PC-9 (cell line): ENCODE data around the gene ZSCAN10. TPM values are rescaled to one million over a fixed set of nuclear protein-coding genes. Genes with fewer than 3 reads are reported as not detected.
A peak's percentile ranks its signal among the peaks of the same experiment; 100 is the strongest.

Experiments used
- BruUV-seq: library from RNA; stranded (reverse); fragments of 400-500 nt; replicated peaks from 2 replicates; lab custom pipeline; 2021; lab: Mats Ljungman, UMichigan
- CTCF ChIA-PET: fragments of 300-600 bp; sonication (Branson Sonifier 250); formaldehyde crosslinking; loops from one replicate; lab custom pipeline; 2022; ENCODE audit warnings: antibody characterized with exemption; lab: Charles Lee
- POLR2A ChIA-PET: fragments of 300-600 bp; sonication (Branson Sonifier 250); formaldehyde crosslinking; loops from one replicate; lab custom pipeline; 2022; ENCODE audit warnings: antibody characterized with exemption; ENCODE audit not compliant: unreplicated experiment; lab: Charles Lee
- DNase-seq, 2 experiments: peaks; one replicate each; pipeline versions ENCODE4 v3.0.0 to v3.0.0-alpha.2; 2015 to 2022; ENCODE audit warnings: mixed read lengths in 1 of 2
- H2AFZ ChIP-seq: fragments of 200-600 bp; sonication (generic); 2 replicates; pipeline ENCODE4 v1.8.1; 2017; ENCODE audit warnings: antibody characterized with exemption
- H3F3A ChIP-seq: fragments of 200-600 bp; sonication (generic); 2 replicates; pipeline ENCODE4 v1.8.1; 2017; ENCODE audit warnings: antibody characterized with exemption, mild to moderate bottlenecking, low read depth; ENCODE audit not compliant: insufficient read depth
- H3K27ac ChIP-seq: fragments of 200-600 bp; sonication (generic); 2 replicates; pipeline ENCODE4 v1.6.1; 2016; ENCODE audit warnings: mixed run types
- H3K27me3 ChIP-seq: fragments of 200-600 bp; sonication (generic); 2 replicates; pipeline ENCODE4 v1.6.1; 2016; ENCODE audit warnings: low read depth, mixed run types; ENCODE audit not compliant: insufficient read depth
- H3K36me3 ChIP-seq: fragments of 200-600 bp; sonication (generic); 2 replicates; pipeline ENCODE4 v1.6.1; 2016; ENCODE audit warnings: low read depth, mixed run types
- H3K4me1 ChIP-seq: fragments of 200-600 bp; sonication (generic); replicated peaks from 2 replicates; pipeline ENCODE4 v1.6.1; 2016; ENCODE audit warnings: mixed run types; ENCODE audit not compliant: insufficient read depth
- H3K4me2 ChIP-seq: fragments of 200-600 bp; sonication (generic); 2 replicates; pipeline ENCODE4 v1.6.1; 2017; ENCODE audit warnings: mixed run types
- H3K4me3 ChIP-seq: fragments of 200-600 bp; sonication (generic); 2 replicates; pipeline ENCODE4 v1.6.1; 2016; ENCODE audit warnings: mixed run types
- H3K79me2 ChIP-seq: fragments of 200-600 bp; sonication (generic); 2 replicates; pipeline ENCODE4 v1.6.1; 2017; ENCODE audit warnings: low read depth, mixed run types
- H3K9me2 ChIP-seq: fragments of 200-600 bp; sonication (generic); 2 replicates; pipeline ENCODE4 v1.8.1; 2017; ENCODE audit warnings: mild to moderate bottlenecking; ENCODE audit not compliant: insufficient read depth
- H3K9me3 ChIP-seq: fragments of 200-600 bp; sonication (generic); 2 replicates; pipeline ENCODE4 v1.8.1; 2016; ENCODE audit warnings: low read depth; ENCODE audit not compliant: insufficient read depth
- H4K20me1 ChIP-seq: fragments of 200-600 bp; sonication (generic); 2 replicates; pipeline ENCODE4 v1.8.1; 2017; ENCODE audit not compliant: insufficient read depth
- EZH2 ChIP-seq: fragments of 200-600 bp; sonication (generic); IDR thresholded peaks from 2 replicates; pipeline ENCODE4 v1.8.0; 2017; ENCODE audit warnings: antibody characterized with exemption, low read depth
- intact Hi-C: fragments of 100-400 bp; cut with micrococcal nuclease; formaldehyde crosslinking; loops from one replicate; pipeline ENCODE4 v1.10.0; 2022; ENCODE audit not compliant: unreplicated experiment
- total RNA-seq: library from RNA; stranded (reverse); gene quantifications from 2 replicates; pipeline ENCODE4 v1.2.3, GENCODE V29; 2021
- TF ChIP-seq, protein P1 (sequence below): fragments of 200-600 bp; sonication (generic); conservative IDR thresholded peaks from 2 replicates; pipeline ENCODE4 v1.6.1; 2017; ENCODE audit warnings: mixed run types, antibody characterized with exemption, mild to moderate bottlenecking, moderate library complexity

Gene ZSCAN10
- total RNA-seq, 1 experiment from 2014 or later = not detected

DNA sequence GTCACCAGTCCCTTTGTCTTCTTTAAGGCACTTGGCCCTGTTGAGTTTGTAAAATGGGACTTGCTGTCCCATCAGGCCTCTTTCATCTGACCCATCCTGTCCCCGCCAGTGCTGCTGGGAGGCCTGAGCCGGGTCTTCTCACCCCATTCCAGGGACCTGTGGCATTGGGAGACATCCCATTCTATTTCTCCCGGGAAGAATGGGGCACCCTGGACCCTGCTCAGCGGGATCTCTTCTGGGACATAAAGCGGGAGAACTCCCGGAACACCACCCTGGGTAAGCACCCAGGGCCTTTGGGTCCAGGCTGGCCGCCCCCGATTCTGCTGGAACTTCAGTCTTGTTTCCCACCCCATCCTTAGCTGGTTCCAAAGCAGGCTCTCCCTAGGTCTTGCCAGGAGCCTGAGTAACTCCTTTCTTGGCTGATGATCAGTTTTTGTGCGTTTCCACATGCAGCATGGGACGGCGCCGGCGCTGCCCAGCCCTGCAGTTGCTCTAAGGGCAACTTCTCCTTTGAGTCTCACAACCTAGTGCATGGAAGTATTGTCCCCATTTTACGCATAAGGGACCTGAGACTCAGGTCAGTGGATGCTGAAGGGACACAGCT lies 39.8 kb upstream of the ZSCAN10 start:
- Histone ChIP-seq H3K79me2 (peaks cover 21% of the 10 kb centered on the region), H3K9me3 (no peaks in the 10 kb centered on the region), H3K4me3 (no peak overlapping the region), H3K4me1 (peaks cover 9% of the 10 kb centered on the region; the same call in 1 of the 2 replicates), H3K4me2 (no peak overlapping the region), H3K27ac (no peak overlapping the region), H3K36me3 (no peaks in the 10 kb centered on the region), H3K27me3 (no peaks in the 10 kb centered on the region), H4K20me1 (no peaks in the 10 kb centered on the region), H3K9me2 (no peaks in the 10 kb centered on the region), H3F3A (peaks cover 12% of the 10 kb centered on the region), H2AFZ (no peak overlapping the region)
- CTCF ChIA-PET = no interaction called here
- peak in 1 of 2 experiments; percentile 11 for DNase-seq
- no peak for TF ChIP-seq EZH2
- TF ChIP-seq, protein P1, sequence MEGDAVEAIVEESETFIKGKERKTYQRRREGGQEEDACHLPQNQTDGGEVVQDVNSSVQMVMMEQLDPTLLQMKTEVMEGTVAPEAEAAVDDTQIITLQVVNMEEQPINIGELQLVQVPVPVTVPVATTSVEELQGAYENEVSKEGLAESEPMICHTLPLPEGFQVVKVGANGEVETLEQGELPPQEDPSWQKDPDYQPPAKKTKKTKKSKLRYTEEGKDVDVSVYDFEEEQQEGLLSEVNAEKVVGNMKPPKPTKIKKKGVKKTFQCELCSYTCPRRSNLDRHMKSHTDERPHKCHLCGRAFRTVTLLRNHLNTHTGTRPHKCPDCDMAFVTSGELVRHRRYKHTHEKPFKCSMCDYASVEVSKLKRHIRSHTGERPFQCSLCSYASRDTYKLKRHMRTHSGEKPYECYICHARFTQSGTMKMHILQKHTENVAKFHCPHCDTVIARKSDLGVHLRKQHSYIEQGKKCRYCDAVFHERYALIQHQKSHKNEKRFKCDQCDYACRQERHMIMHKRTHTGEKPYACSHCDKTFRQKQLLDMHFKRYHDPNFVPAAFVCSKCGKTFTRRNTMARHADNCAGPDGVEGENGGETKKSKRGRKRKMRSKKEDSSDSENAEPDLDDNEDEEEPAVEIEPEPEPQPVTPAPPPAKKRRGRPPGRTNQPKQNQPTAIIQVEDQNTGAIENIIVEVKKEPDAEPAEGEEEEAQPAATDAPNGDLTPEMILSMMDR = no peak
- BruUV-seq = no TSS peak
- intact Hi-C loops = loop anchor here (1.0 kb wide), 1 partner anchor 11 kb away; no protein-coding TSS in a partner anchor
- POLR2A ChIA-PET = interaction anchor here (0.6 kb wide), 2 partner anchors 9 to 19 kb away, joined by 7 to 10 read pairs; no protein-coding TSS in a partner anchor

DNA sequence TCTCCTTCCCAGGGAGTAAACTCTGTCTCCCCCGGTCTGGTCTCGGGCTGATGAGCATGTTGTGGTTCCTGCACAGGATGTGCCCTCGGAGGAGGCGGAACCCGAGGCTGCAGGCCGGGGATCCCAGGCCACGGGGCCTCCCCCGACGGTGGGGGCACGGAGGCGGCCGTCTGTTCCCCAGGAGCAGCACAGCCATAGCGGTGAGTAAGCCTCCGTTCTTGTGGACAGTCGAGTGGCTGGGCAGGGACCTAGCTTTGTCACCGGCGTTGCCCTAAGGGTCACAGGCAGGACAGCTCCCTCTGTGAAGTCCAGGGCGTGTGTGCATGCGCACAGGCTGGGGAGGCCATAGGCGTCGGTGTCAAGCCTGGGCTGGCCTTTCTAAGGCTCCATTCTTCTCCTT lies 39.2 kb upstream of the ZSCAN10 start:
- Histone ChIP-seq H3K9me2 (no peaks in the 10 kb centered on the region), H4K20me1 (no peaks in the 10 kb centered on the region), H3K4me2 (no peak overlapping the region), H3K27me3 (no peaks in the 10 kb centered on the region), H3K36me3 (no peaks in the 10 kb centered on the region), H3K27ac (no peak overlapping the region), H3F3A (peaks cover 12% of the 10 kb centered on the region), H3K4me1 (peaks cover 10% of the 10 kb centered on the region), H3K9me3 (no peaks in the 10 kb centered on the region), H3K79me2 (peaks cover 26% of the 10 kb centered on the region), H3K4me3 (no peak overlapping the region), H2AFZ (no peak overlapping the region)
- DNase-seq = no peak
- CTCF ChIA-PET = no interaction called here
- no TSS peak for BruUV-seq
- intact Hi-C loops = no loop called here
- POLR2A ChIA-PET = no interaction called here
- TF ChIP-seq EZH2 = no peak
- TF ChIP-seq, protein P1 = no peak

DNA sequence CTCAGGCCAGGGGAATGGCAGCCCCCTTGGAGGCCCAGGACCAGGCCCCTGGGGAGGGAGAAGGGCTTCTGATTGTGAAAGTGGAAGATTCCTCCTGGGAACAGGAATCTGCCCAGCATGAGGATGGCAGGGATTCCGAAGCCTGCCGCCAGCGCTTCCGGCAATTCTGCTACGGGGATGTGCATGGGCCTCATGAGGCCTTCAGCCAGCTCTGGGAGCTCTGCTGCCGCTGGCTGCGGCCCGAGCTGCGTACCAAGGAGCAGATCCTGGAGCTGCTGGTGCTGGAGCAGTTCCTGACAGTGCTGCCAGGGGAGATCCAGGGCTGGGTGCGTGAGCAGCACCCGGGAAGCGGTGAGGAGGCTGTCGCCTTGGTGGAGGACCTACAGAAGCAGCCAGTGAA lies 38.2 kb upstream of the ZSCAN10 start:
- Histone ChIP-seq H2AFZ (no peak overlapping the region), H3K4me1 (peaks cover 14% of the 10 kb centered on the region), H3F3A (peaks cover 18% of the 10 kb centered on the region), H3K79me2 (peaks cover 37% of the 10 kb centered on the region), H3K4me3 (no peak overlapping the region), H3K27ac (no peak overlapping the region), H4K20me1 (no peaks in the 10 kb centered on the region), H3K9me3 (no peaks in the 10 kb centered on the region), H3K27me3 (no peaks in the 10 kb centered on the region), H3K9me2 (no peaks in the 10 kb centered on the region), H3K4me2 (no peak overlapping the region; the same call in 1 of the 2 replicates), H3K36me3 (no peaks in the 10 kb centered on the region)
- TF ChIP-seq EZH2 = no peak
- TF ChIP-seq, protein P1 = no peak
- DNase-seq = no peak
- ChIA-PET CTCF (no interaction called here), POLR2A (interaction anchor here (0.6 kb wide), 1 partner anchor 24 kb away, joined by 10 read pairs; no protein-coding TSS in a partner anchor)
- no TSS peak for BruUV-seq
- intact Hi-C loops = no loop called here
